Prostate gland (tissue), 2 donors: ENCODE measurements around the gene RCC2. TPM values are rescaled to one million over a fixed set of nuclear protein-coding genes. Genes with fewer than 3 reads are reported as not detected.

Experiments used
- DNase-seq: peaks from one replicate; pipeline ENCODE4 v3.0.0-alpha.2; 2019; ENCODE audit warnings: low spot score
- H3K27ac ChIP-seq, 2 donors: fragments of 200-600 bp; sonication (generic); 2 replicates each; pipeline ENCODE4 v1.5.1; 2017 to 2019
- H3K27me3 ChIP-seq: fragments of 200-600 bp; sonication (generic); replicated peaks from 2 replicates; pipeline ENCODE4 v1.5.1; 2019; ENCODE audit not compliant: insufficient read depth
- H3K36me3 ChIP-seq, 2 donors: fragments of 200-600 bp; sonication (generic); 1 replicate in 1 of 2; 2 replicates in 1 of 2; pipeline versions ENCODE4 v1.5.1 to v1.8.1; 2017 to 2019
- H3K4me1 ChIP-seq: fragments of 200-600 bp; sonication (generic); replicated peaks from 2 replicates; pipeline ENCODE4 v1.5.1; 2019
- H3K4me3 ChIP-seq, 2 donors: fragments of 200-600 bp; sonication (generic); 2 replicates each; pipeline ENCODE4 v1.5.1; 2017 to 2019
- H3K9me3 ChIP-seq: fragments of 200-600 bp; sonication (generic); 2 replicates; pipeline ENCODE4 v1.5.1; 2017
- POLR2A ChIP-seq: fragments of 450-650 bp; IDR thresholded peaks from one replicate; pipeline ENCODE4 v1.6.1; 2016; ENCODE audit warnings: antibody characterized with exemption, mild to moderate bottlenecking
- POLR2AphosphoS5 ChIP-seq: sonication (generic); formaldehyde crosslinking; IDR thresholded peaks from one replicate; pipeline ENCODE4 v1.6.1; 2017; ENCODE audit warnings: antibody characterized with exemption
- WGBS: methylation state at CpG from one replicate; pipeline ENCODE4 v1.1.5; 2018; 5-methylcytosine and 5-hydroxymethylcytosine counted together
- intact Hi-C: fragments of 100-400 bp; cut with DNase I; formaldehyde crosslinking; loops from one replicate; pipeline ENCODE4 v1.14.2; 2022
- total RNA-seq, 2 donors: library from RNA; depleted of rRNA; stranded (reverse); fragments of >200 nt; gene quantifications; one replicate each; pipeline ENCODE4 v1.1.0, GENCODE V29; 2016
- TF ChIP-seq, protein P1 (sequence below), 4 experiments: fragments of 200-600 bp in 2 of 4; fragments of 450-650 bp in 2 of 4; sonication (generic) in 2 of 4; IDR thresholded peaks; 1 replicate in 3 of 4; 2 replicates in 1 of 4; pipeline ENCODE4 v1.5.1; 2016 to 2019; ENCODE audit warnings: antibody characterized with exemption in 4 of 4, mild to moderate bottlenecking in 2 of 4, moderate library complexity in 2 of 4

Gene RCC2
- total RNA-seq, 2 donors from 2014 or later, result 42.6 to 65.4 TPM

DNA sequence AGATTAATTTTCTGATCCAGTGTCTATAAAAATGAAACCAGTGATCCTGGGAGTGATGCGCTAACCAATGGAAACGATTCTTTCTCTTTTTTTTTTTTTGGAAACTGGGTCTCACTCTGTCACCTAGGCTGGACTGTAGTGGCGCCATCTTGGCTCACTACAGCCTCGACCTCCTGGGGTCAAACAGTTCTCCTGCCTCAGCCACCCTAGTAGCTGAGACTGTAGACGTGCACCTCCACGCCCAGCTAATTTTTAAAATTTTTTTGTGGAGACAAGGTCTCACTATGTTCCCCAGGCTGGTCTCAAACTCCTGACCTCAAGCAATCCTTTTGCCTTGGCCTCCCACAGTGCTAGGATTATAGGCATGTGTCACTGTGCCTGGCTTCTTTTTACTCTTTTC lies 3.4 kb upstream of the RCC2 start:
- H3K27ac ChIP-seq, result no peak overlapping the region
- intact Hi-C loops, result no loop called here
- no peaks in the 10 kb centered on the region for H3K9me3 ChIP-seq
- H3K4me1 ChIP-seq, result no peaks in the 10 kb centered on the region
- H3K36me3 ChIP-seq, result no peaks in the 10 kb centered on the region
- TF ChIP-seq, protein P1, sequence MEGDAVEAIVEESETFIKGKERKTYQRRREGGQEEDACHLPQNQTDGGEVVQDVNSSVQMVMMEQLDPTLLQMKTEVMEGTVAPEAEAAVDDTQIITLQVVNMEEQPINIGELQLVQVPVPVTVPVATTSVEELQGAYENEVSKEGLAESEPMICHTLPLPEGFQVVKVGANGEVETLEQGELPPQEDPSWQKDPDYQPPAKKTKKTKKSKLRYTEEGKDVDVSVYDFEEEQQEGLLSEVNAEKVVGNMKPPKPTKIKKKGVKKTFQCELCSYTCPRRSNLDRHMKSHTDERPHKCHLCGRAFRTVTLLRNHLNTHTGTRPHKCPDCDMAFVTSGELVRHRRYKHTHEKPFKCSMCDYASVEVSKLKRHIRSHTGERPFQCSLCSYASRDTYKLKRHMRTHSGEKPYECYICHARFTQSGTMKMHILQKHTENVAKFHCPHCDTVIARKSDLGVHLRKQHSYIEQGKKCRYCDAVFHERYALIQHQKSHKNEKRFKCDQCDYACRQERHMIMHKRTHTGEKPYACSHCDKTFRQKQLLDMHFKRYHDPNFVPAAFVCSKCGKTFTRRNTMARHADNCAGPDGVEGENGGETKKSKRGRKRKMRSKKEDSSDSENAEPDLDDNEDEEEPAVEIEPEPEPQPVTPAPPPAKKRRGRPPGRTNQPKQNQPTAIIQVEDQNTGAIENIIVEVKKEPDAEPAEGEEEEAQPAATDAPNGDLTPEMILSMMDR (IDR thresholded peaks at IDR 0.05), result no peak
- TF ChIP-seq POLR2A, result no peak
- no peak for TF ChIP-seq POLR2AphosphoS5
- H3K27me3 ChIP-seq, result no peaks in the 10 kb centered on the region
- H3K4me3 ChIP-seq, result no peak overlapping the region
- no peak for DNase-seq
- WGBS, result 91% methylated on average over 6 of the region's 6 CpGs

DNA sequence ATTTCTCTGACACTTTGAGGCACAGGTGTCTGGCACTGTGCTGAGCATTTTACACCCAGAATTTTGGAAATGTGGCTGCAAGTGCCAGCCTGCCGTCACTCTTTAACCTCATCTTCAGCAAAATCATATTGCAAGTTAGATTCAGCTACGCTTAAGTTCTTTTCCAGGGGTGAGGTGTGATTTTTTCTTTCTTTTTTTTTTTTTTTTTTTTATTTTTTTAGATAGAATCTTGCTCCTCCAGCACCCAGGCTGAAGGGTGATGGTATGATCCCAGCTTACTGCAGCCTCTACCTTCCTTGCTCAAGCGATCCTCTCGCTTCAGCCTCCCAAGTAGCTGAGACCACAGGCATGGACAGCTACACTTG lies 2.5 kb upstream of the RCC2 start:
- no peaks in the 10 kb centered on the region for H3K4me1 ChIP-seq
- no peak overlapping the region for H3K27ac ChIP-seq
- 78% methylated on average over 4 of the region's 4 CpGs for WGBS
- TF ChIP-seq, protein P1 (IDR thresholded peaks at IDR 0.05), result no peak
- TF ChIP-seq POLR2AphosphoS5 (no peak), POLR2A (no peak)
- DNase-seq, result no peak
- H3K9me3 ChIP-seq, result no peaks in the 10 kb centered on the region
- no peaks in the 10 kb centered on the region for H3K36me3 ChIP-seq
- intact Hi-C loops, result no loop called here
- H3K27me3 ChIP-seq, result no peaks in the 10 kb centered on the region
- no peak overlapping the region for H3K4me3 ChIP-seq

DNA sequence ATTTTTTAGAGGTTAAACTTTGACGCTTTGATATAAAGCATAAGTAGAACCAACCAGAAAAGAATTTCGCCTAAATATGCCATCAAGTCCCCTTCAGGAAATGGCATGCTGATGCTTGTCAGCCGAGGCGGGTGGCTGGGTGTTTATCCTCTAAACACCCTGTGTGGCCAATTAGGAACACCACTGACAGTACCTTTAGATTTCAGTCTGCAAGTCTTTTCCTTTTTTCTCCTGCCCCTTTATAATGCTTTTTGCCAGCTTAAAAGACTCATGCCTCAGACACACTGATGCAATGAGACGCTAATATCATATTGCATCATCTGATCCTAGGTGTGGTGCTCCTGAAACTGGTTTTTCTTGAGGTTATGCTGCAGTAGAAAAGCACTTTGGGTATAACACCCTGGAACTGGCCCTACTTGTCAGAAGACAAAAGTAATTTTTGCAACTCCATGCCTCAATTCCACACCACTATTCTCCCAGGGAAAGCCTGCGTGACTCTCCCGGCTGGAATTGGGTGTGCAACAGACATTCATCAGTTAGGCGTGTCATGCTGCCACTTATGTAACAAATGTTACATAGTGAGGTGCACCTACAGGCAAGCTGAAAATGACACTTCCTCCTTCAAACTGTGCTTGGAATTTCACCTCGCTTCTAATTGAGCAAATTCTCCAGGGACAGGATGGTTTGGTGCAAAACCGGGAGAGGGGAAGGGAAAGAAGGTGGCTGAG lies 2.0 kb upstream of the RCC2 start:
- intact Hi-C loops, result no loop called here
- Histone ChIP-seq H3K4me3 (no peak overlapping the region), H3K27me3 (no peaks in the 10 kb centered on the region), H3K4me1 (no peaks in the 10 kb centered on the region), H3K9me3 (no peaks in the 10 kb centered on the region), H3K27ac (peak overlapping the region in 1 of 2 donors; percentile 71), H3K36me3 (no peaks in the 10 kb centered on the region)
- peak; percentile 42 for DNase-seq
- WGBS, result 37% methylated on average over 10 of the region's 10 CpGs
- TF ChIP-seq POLR2A (no peak), POLR2AphosphoS5 (peak; percentile 77)

DNA sequence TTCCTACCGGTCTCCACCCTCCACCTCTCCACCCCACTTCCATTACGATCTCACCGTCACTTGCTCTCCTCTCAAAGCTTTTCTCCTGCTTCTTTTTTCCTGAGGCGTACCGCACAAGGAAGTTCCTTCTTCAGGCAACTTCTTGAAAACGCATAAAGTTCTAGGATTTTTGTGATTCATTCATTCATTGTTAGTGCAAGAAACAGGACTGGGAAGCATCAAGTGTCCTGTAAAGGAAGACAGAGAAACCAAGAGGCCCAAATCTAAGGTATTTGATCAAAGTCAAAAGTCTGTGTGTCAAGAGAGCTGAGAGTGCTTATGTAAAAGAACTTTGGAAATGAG lies 1.3 kb upstream of the RCC2 start:
- Histone ChIP-seq H3K4me1 (no peaks in the 10 kb centered on the region), H3K27me3 (no peaks in the 10 kb centered on the region), H3K4me3 (no peak overlapping the region), H3K9me3 (no peaks in the 10 kb centered on the region), H3K27ac (peak overlapping the region in 1 of 2 donors; percentile 71), H3K36me3 (no peaks in the 10 kb centered on the region)
- intact Hi-C loops, result no loop called here
- DNase-seq, result no peak
- no peak for TF ChIP-seq POLR2AphosphoS5
- TF ChIP-seq POLR2A, result no peak
- TF ChIP-seq, protein P1 (IDR thresholded peaks at IDR 0.05), result no peak
- WGBS, result 57% methylated on average over 6 of the region's 6 CpGs

DNA sequence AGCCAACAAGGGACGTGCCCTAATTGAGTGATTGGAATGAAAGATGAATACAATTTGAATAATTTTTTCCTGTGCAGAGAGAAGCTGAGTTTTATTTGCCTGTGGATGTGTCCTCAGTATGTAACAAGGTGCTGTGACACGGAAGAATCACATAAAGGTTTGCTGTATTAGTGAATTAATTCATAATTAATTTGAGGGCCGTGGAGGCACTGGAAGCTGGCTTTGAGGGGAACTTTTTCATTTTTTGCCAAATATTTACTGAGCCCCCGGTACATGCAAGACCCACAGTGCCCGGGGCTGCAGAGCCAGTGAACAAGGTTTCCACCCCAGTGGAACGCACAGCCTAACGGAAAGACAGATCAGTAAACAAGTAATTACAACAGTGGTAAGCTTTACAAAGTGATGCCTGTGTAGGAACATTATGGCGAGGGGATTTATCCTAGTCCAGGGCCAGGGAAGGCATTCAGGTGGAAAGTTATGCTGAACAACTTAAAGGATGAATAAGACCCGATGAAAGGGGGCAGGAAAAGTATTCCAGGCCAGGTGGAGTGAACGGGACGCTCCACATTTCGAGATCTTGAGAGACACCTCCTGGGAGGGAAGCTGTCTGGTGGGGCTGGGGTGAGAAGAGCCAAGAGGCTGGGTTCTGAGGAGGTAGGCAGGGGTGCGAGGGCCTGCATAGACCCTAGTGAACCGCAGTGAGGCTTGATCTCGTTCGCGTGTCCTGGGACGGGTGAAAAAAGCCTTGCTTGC lies 773 bp upstream of the RCC2 start:
- peak overlapping the region; percentile 63 to 68 for H3K4me3 ChIP-seq
- H3K9me3 ChIP-seq, result no peaks in the 10 kb centered on the region
- DNase-seq, result no peak
- intact Hi-C loops, result no loop called here
- H3K27me3 ChIP-seq, result no peaks in the 10 kb centered on the region
- no peaks in the 10 kb centered on the region for H3K4me1 ChIP-seq
- TF ChIP-seq POLR2AphosphoS5 (no peak), POLR2A (no peak)
- TF ChIP-seq, protein P1 (IDR thresholded peaks at IDR 0.05), result no peak
- WGBS, result 33% methylated on average over 18 of the region's 18 CpGs
- peak overlapping the region; percentile 71 for H3K27ac ChIP-seq
- H3K36me3 ChIP-seq, result no peaks in the 10 kb centered on the region
